ENCODE data around the gene NAT16.
A peak's percentile ranks its signal among the peaks of the same experiment; 100 is the strongest.
"Not testable (repeated sequence)": the region's sequence is repeated elsewhere in the genome, so short reads cannot be mapped to it uniquely, and the experiment has no call there.

The NAT16 gene

DNA sequence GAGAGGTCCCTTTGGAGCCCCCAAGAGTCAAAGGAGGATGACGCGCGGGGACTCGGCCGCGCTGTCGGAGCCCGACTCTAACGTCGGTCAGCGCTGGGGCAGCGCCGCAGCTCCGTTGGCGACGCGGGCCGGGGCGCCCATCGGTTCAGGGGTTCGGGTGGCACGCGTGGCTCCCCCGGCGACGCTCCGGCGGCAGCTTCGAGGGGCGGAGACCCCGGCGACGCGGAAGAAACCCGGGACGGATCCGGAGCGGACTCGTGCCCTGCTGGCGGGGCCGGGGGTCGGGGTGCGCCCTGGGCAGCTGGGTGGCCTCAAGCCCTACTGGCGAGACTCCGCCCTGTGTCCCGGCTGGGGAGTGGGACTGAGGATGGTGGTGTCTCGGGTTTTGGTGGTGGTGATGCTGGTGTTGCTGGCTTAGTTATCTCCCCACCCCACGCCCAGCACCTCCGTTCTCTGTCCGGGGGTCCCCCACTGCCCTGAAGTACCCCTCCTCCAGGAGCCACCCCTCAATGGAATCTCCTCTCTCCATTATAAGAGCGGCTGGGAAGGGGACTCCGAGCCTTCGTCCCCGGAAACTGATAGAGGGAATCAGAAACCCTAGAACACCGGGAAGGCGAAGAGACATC is at the start of gene NAT16:
NAT16 (minus strand) TSS at position 164 of the 626 bp plus-strand sequence. CDS start 5,486 bp downstream, outside the sequence.
- DNase-seq: peak; percentile 45

GRCh38 chr7:101226721-101227120 is 46.6 kb upstream of the NAT16 start:
- DNase-seq: no peak

- DNase-seq: no peak
Observed at GRCh38 chr7:101225650-101226049, 45.6 kb upstream of the NAT16 start.

GRCh38 chr7:101223528-101223927 is 43.4 kb upstream of the NAT16 start:
- no peak for DNase-seq

DNA sequence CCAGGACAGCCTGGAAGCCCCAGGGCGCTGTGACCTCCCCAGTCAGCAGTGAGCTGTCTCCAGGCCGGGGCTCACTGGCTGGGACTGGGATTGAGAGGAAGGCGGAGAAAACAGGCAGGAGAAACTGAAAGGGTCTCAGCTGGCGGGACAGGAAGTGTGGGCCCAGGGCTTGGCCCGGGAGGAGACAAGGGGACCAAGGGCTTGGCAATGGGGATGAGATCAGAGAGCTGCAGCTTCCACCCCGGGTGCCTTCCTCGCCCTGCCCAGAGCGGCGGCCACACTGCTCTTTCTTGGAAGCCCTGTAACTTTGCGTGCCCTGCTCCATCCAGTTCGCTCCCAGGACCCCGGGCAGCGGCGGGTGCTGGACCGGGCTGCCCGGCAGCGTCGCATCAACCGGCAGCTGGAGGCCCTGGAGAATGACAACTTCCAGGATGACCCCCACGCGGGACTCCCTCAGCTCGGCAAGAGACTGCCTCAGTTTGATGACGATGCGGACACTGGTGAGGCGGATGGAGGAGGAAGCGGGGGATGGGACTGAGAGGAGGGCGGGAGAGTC is 42.3 kb upstream of the NAT16 start:
- no peak for DNase-seq

- DNase-seq: no peak
Observed at GRCh38 chr7:101220295-101220694, 40.2 kb upstream of the NAT16 start.

DNA sequence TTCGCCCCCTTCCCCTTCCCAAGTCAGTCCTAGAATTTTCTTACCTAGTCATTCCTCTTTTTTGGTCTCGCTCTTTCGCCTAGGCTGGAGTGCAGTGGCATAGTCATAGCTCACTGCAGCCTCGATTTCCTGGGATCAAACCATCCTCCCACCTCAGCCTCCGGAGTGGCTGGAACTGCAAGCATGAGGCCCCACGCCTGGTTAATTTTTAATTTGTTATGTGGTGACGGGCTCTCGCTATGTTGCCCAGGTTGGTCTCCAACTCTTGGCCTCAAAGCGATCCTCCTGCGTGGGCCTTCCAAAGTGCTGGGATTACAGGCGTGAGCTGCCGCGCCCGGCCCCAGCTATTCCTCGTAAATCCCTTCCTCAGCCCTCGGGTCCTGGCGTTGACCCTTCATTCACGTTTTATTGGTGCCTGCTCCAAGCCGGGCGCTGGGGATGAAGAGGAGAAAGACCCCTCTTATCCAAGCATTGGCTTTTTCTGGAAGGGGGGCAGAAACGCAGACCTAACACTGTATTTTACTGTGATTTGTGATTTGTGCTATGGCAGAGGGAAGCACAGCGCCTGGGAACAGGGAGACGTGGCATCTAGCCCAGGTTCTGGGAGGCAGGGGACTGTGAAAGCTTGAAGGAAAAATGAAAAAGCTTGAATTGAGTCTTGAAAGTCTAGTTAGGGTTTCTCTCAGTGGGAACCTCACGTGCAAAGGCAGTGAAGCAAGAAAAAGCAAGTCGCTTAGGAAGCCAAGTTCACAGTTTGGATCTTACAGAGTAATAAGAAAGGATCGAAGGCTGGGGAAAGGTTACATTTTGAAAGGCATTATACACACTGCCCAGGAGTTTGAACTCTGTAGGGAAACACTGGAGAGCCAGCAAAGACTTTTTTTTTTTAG is 38.4 kb upstream of the NAT16 start:
- no peak for DNase-seq

GRCh38 chr7:101217388-101218235 is 37.5 kb upstream of the NAT16 start, which contains the start of the genes PLOD3 and ZNHIT1:
Gene PLOD3 (minus strand): TSS chr7:101217581. CDS start chr7:101217274, 307 bp downstream.
Gene ZNHIT1 (plus strand): TSS chr7:101218165. CDS start chr7:101218196, 31 bp downstream.
- DNase-seq: peak; percentile 100

- peak; percentile 43 for DNase-seq
Observed at GRCh38 chr7:101216860-101217387, 36.8 kb upstream of the NAT16 start.

GRCh38 chr7:101216001-101216859 is 36.1 kb upstream of the NAT16 start:
- DNase-seq: no peak

DNA sequence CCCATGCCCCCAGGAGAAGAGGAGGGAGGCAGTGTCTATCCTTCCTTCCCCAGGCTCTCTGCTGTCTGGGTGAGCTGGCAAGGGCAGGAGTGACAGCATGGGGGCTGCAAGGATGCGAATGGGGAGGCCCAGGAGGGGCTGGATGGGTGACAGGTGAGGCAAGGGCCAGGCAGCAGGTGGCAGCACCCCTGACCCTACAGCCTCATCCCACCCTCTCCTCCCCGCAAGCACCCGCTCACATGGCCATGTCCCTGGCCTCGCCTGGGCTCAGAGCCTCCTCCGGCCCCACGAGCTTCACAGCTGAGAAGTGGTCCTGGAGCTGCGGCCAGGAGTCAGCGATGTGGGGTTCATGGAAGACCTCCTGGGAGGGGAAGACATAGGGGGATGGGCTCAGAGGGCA is 31.9 kb upstream of the NAT16 start:
- no peak for DNase-seq

DNA sequence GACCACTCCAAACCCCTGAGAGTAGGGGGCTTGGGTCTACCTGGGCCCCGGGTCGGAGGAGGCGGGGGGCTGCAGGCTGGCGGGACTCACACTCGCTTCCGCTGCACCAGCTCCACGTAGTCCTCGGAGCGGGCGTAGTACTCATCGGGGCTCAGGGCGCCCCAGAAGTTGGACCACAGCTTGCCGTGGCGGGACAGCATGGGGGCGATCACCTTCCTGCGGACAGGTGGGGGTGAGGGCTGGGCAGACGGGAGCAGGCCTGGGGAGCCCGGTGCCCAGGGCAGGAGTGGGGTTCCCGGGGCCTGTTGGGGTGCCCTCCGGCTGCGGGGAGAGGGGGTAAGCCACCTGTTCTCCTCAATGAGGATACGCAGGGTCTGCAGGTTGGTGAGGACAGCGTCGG is 31.4 kb upstream of the NAT16 start:
- DNase-seq: no peak

GRCh38 chr7:101210143-101210542 is 30.1 kb upstream of the NAT16 start:
- no peak for DNase-seq

DNA sequence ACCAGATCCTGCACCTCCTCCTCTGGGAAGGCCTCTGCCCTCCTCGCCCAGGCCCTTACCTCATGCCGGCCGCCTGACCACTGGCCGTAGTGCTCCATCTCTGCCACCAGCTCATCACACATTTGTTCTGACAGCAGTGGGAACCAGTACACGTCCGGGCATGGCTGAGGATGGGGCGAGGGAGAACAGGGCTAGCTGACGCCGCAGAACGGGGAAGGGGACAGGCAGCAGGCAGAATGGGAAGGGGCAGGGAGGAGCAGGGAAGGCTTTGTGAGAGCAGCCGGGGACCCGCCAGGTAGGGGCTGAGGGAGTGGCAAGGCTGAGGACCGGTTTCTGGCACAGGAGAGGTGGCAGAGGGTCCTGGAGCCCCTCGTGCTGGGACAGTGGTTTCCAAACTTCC is 28.7 kb upstream of the NAT16 start:
- no peak for DNase-seq

GRCh38 chr7:101207459-101207858 is 27.4 kb upstream of the NAT16 start:
- no peak for DNase-seq

DNA sequence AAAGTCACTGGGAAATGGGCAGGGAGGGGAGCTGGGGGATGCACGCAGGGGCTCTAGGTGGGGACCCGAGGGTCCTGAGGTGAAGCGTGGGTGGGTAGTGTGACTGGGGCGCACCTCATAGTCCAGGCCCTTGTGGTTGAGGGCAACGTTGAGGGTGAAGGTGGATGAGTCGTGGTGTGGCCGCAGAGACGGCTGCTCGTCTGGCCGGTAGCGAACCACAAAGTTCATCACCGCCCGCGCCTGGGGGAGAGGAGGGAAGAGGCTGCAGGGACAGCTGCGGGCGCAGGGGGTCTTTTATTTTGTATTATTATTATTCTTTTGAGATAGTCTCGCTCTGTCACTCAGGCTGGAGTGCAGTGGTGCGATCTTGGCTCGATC is 26.6 kb upstream of the NAT16 start:
- no peak for DNase-seq

- DNase-seq: no peak
Observed at GRCh38 chr7:101205901-101206664, 26.0 kb upstream of the NAT16 start.

GRCh38 chr7:101203740-101204738 is 23.9 kb upstream of the NAT16 start:
- not testable (repeated sequence) for DNase-seq

DNA sequence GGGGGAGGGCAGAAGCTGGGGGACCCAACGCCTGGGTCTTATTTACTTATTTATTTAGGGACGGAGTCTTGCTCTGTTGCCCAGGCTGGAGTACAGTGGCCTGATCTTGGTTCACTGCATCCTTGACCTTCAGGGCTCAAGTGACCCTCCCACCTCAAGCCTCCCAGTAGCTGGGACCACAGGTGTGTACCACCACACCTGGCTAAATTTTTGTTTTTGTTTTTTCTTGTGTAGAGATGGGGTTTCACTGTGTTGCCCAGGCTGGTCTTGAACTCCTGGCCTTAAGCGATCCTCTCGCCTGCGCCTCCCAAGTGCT is 22.5 kb upstream of the NAT16 start:
- DNase-seq: no peak

Measured in eye (tissue), 1 donor.